Breast epithelium (tissue), 4 donors: ENCODE results near the gene COX17. TPM values are rescaled to one million over a fixed set of nuclear protein-coding genes. Genes with fewer than 3 reads are reported as not detected.

Experiments
- DNase-seq, 2 donors: peaks; one replicate each; pipeline ENCODE4 v3.0.0-alpha.2; 2019; ENCODE audit warnings: low spot score in 2 of 2
- H3K27ac ChIP-seq, 2 donors: fragments of 200-600 bp; sonication (generic) in 1 of 2; one replicate each; pipeline ENCODE4 v1.5.1; 2016 to 2019; ENCODE audit warnings: mild to moderate bottlenecking in 1 of 2
- H3K27me3 ChIP-seq, 2 donors: fragments of 200-600 bp; sonication (generic) in 1 of 2; one replicate each; pipeline versions ENCODE4 v1.5.1 to v1.6.0; 2017 to 2019; ENCODE audit warnings: control low read depth in 1 of 2, mild to moderate bottlenecking in 1 of 2
- H3K36me3 ChIP-seq: fragments of 200-600 bp; one replicate; pipeline ENCODE4 v1.5.1; 2019
- H3K4me1 ChIP-seq, 2 donors: fragments of 200-600 bp; sonication (generic); one replicate each; pipeline ENCODE4 v1.5.1; 2016 to 2019; ENCODE audit warnings: control low read depth in 1 of 2
- H3K4me3 ChIP-seq, 3 donors: fragments of 200-600 bp; sonication (generic); 1 replicate in 2 of 3; 2 replicates in 1 of 3; pipeline ENCODE4 v1.5.1; 2016 to 2019; ENCODE audit warnings: mild to moderate bottlenecking in 3 of 3, moderate library complexity in 2 of 3
- H3K9me3 ChIP-seq, 2 donors: fragments of 200-600 bp; sonication (generic) in 1 of 2; one replicate each; pipeline ENCODE4 v1.5.1; 2016 to 2019; ENCODE audit warnings: control low read depth in 1 of 2
- POLR2A ChIP-seq: fragments of 450-650 bp; IDR thresholded peaks from one replicate; pipeline ENCODE4 v1.6.1; 2016; ENCODE audit warnings: antibody characterized with exemption, mild to moderate bottlenecking, moderate library complexity
- POLR2AphosphoS5 ChIP-seq, 3 donors: sonication (generic); formaldehyde crosslinking; IDR thresholded peaks; one replicate each; pipeline ENCODE4 v1.6.1; 2017; ENCODE audit warnings: antibody characterized with exemption in 3 of 3
- intact Hi-C: fragments of 100-400 bp; cut with DNase I; formaldehyde crosslinking; loops from one replicate; pipeline ENCODE4 v1.15.1; 2023; ENCODE audit warnings: low total_unique reads
- total RNA-seq, 3 donors: library from RNA; depleted of rRNA; stranded (reverse); fragments of >200 nt; gene quantifications; one replicate each; pipeline ENCODE4 v1.1.0, GENCODE V29; 2016
- TF ChIP-seq, protein P1 (sequence below), 3 donors: fragments of 450-650 bp; IDR thresholded peaks; one replicate each; pipeline ENCODE4 v1.5.1; 2016 to 2017; ENCODE audit warnings: antibody characterized with exemption in 3 of 3, mild to moderate bottlenecking in 3 of 3, moderate library complexity in 3 of 3

COX17 gene, protein sequence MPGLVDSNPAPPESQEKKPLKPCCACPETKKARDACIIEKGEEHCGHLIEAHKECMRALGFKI
- 10 to 100 TPM; 26.7 to 42.6 (median 33.4) TPM for total RNA-seq

DNA sequence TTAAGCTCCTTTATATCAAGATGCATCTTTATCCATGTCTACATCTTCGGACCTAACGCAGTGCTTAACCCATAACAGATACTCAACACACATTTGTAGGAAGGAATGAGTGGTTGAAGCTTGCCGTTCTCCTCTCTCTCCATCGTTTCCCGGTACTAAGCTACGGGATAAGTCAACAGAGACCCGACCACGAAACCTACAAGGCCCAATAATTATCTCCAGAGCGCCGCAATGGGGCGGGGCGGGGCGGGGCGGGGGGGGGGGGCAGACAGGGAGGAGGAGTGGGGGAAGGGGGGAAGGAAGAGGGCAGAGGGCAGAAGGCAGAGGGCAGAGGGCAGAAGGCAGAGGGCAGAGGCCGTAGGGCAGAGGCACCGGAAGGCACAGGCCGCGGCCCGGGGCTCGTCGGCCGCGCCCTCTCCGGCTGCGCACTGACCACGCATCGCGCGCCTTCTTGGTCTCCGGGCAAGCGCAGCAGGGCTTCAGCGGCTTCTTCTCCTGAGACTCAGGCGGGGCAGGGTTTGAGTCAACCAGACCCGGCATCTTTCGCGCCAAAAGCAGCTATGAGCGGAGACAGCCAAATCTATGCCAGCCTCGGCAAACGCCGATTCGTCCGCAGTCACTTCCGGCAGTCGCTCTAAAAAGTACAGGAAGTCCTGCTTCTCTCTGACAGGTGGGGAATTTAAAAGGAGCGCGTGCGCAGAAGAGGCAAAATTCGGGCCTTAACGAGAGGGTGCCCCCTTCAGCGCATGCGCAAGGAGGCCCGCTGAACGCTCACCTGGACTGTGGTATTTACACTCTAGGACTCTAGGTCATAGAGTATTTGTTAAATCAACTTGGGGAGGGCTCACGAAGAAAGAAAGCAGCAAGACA lies at the start of gene COX17:
Gene COX17 (minus strand): TSS at position 636 of the 870 bp plus-strand sequence. CDS start 96 bp downstream, at position 540.
- intact Hi-C loops, result no loop called here

DNA sequence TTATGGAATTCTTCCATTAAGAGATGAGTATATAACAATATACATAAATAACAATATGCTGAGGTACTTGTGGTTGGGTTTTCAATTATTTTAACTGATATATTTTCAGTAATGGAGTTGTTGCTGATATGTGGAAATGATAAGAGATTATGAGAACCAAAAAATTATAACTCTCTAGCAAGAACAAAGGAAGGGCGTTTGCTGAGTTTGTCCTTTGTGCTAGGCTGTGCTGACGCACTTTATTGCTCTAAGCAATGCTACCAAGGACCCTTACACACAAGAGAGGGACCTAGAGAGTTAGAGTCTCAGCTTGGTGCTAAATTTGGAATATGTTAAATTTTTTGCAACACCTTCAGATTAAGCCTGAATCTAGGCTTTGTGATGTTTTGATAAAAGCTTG lies 49.7 kb upstream of the COX17 start:
- no peak for DNase-seq
- Histone ChIP-seq H3K4me3 (no peak overlapping the region), H3K27ac (no peak overlapping the region), H3K36me3 (peaks cover 3% of the 10 kb centered on the region), H3K27me3 (no peaks in the 10 kb centered on the region), H3K4me1 (no peaks in the 10 kb centered on the region), H3K9me3 (no peaks in the 10 kb centered on the region)
- intact Hi-C loops, result no loop called here
- TF ChIP-seq, protein P1, sequence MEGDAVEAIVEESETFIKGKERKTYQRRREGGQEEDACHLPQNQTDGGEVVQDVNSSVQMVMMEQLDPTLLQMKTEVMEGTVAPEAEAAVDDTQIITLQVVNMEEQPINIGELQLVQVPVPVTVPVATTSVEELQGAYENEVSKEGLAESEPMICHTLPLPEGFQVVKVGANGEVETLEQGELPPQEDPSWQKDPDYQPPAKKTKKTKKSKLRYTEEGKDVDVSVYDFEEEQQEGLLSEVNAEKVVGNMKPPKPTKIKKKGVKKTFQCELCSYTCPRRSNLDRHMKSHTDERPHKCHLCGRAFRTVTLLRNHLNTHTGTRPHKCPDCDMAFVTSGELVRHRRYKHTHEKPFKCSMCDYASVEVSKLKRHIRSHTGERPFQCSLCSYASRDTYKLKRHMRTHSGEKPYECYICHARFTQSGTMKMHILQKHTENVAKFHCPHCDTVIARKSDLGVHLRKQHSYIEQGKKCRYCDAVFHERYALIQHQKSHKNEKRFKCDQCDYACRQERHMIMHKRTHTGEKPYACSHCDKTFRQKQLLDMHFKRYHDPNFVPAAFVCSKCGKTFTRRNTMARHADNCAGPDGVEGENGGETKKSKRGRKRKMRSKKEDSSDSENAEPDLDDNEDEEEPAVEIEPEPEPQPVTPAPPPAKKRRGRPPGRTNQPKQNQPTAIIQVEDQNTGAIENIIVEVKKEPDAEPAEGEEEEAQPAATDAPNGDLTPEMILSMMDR (IDR thresholded peaks at IDR 0.05), result no peak
- TF ChIP-seq POLR2A (no peak), POLR2AphosphoS5 (IDR thresholded peaks at IDR 0.05) (no peak)

More for the DNA sequence above, at the start of gene COX17:
- Histone ChIP-seq H3K4me1 (peaks cover 0 to 10% of the 10 kb centered on the region in 2 donors), H3K27ac (peak within 1 kb of the TSS; percentile 90 to 95), H3K9me3 (no peaks in the 10 kb centered on the region), H3K27me3 (no peaks in the 10 kb centered on the region), H3K36me3 (no peaks in the 10 kb centered on the region), H3K4me3 (peak within 1 kb of the TSS; percentile 61 to 83 (median 83))
- peak; percentile 94 for DNase-seq
- TF ChIP-seq POLR2AphosphoS5 (IDR thresholded peaks at IDR 0.05) (peak; percentile 71 to 79 (median 75)), POLR2A (peak; percentile 28)
- TF ChIP-seq, protein P1 (IDR thresholded peaks at IDR 0.05), result no peak

DNA sequence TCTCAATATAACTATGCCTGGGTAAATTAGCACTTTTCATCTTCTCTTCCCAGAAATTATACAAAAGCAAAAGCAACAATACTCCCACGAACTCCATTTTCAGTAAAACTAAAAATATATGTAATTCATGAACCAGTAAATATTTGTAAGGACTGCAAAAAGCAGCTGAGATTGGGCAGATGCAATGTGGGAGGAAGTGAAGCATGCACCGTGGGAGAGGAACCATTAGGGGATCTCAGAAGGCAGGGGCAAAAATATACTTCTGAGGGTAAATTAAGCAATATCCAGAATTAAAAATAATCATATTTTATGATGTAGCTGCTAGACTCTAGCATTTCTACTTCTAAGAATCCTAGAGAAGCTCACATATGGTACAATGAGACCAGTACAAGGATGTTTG lies 45.8 kb upstream of the COX17 start:
- Histone ChIP-seq H3K9me3 (no peaks in the 10 kb centered on the region), H3K36me3 (no peaks in the 10 kb centered on the region), H3K4me1 (no peaks in the 10 kb centered on the region), H3K4me3 (no peak overlapping the region), H3K27me3 (no peaks in the 10 kb centered on the region), H3K27ac (no peak overlapping the region)
- TF ChIP-seq POLR2A (no peak), POLR2AphosphoS5 (IDR thresholded peaks at IDR 0.05) (no peak)
- TF ChIP-seq, protein P1 (IDR thresholded peaks at IDR 0.05), result no peak
- intact Hi-C loops, result no loop called here
- no peak for DNase-seq

DNA sequence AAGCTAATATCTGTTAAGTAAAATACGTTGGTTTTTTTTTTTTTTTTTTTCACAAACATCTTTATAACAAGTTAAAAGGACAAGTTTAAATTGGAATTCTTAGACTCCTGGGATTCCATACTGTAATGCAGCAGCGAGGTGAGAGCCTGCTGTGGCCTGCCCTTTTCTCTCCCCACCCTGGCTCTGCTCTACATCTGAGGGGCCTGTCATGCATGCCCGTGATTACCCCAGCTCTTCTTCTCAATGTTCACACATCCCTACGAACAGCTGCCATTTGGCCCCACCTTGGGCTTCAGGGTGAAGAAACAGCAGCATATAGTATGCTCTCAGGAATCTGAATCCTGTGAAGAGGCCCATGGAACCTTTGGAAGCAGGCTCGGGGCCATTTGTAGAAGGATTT lies 40.3 kb upstream of the COX17 start:
- Histone ChIP-seq H3K27me3 (no peaks in the 10 kb centered on the region), H3K4me3 (no peak overlapping the region), H3K9me3 (no peaks in the 10 kb centered on the region), H3K4me1 (no peaks in the 10 kb centered on the region), H3K36me3 (no peaks in the 10 kb centered on the region), H3K27ac (no peak overlapping the region)
- TF ChIP-seq POLR2A (no peak), POLR2AphosphoS5 (IDR thresholded peaks at IDR 0.05) (no peak)
- TF ChIP-seq, protein P1 (IDR thresholded peaks at IDR 0.05), result no peak
- intact Hi-C loops, result no loop called here
- no peak for DNase-seq

DNA sequence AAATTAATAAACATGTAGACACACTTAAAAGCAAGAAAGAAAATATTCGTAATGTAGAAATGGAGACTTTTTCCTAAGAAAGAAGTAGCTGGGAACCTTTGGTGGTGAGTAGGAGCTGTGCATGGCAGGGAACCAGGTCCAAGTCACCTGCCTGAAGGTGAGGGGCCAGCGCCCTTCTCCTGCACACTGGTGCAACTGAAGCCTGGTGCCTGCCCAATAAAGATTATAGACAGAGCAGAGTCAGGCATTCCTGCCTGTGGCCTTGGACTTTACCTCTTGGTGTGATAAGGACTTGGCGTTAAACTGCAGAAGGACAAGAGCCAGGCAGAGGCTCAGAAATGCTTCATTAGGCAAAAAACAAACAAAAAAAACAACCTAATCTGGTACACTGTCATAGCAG lies 39.8 kb upstream of the COX17 start:
- Histone ChIP-seq H3K36me3 (no peaks in the 10 kb centered on the region), H3K4me1 (no peaks in the 10 kb centered on the region), H3K27ac (no peak overlapping the region), H3K4me3 (no peak overlapping the region), H3K27me3 (no peaks in the 10 kb centered on the region), H3K9me3 (no peaks in the 10 kb centered on the region)
- intact Hi-C loops, result no loop called here
- TF ChIP-seq POLR2A (no peak), POLR2AphosphoS5 (IDR thresholded peaks at IDR 0.05) (no peak)
- TF ChIP-seq, protein P1 (IDR thresholded peaks at IDR 0.05), result no peak
- DNase-seq, result no peak
